Measurements from ENCODE around the gene TRIM26.

GRCh38 chr6:30155520-30156261 lies 57.5 kb downstream of the TRIM26 start:
- TF ChIP-seq, protein P1, sequence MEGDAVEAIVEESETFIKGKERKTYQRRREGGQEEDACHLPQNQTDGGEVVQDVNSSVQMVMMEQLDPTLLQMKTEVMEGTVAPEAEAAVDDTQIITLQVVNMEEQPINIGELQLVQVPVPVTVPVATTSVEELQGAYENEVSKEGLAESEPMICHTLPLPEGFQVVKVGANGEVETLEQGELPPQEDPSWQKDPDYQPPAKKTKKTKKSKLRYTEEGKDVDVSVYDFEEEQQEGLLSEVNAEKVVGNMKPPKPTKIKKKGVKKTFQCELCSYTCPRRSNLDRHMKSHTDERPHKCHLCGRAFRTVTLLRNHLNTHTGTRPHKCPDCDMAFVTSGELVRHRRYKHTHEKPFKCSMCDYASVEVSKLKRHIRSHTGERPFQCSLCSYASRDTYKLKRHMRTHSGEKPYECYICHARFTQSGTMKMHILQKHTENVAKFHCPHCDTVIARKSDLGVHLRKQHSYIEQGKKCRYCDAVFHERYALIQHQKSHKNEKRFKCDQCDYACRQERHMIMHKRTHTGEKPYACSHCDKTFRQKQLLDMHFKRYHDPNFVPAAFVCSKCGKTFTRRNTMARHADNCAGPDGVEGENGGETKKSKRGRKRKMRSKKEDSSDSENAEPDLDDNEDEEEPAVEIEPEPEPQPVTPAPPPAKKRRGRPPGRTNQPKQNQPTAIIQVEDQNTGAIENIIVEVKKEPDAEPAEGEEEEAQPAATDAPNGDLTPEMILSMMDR (conservative IDR thresholded peaks at IDR 0.05) = no peak
- TF ChIP-seq ZFX (IDR thresholded peaks at IDR 0.05) = no peak
